Choroid plexus epithelial cell (primary cell): Measurements from ENCODE around the gene RNMT.

Experiments used
- DNase-seq: peaks from one replicate; pipeline ENCODE4 v3.0.0-alpha.2; 2010; ENCODE audit warnings: low read depth
- H3K4me3 ChIP-seq: 2 replicates; pipeline ENCODE4 v1.5.1; 2011; ENCODE audit warnings: low read depth, mild to moderate bottlenecking, control low read depth, low read length, moderate library complexity
- TF ChIP-seq, protein P1 (sequence below): conservative IDR thresholded peaks from 2 replicates; pipeline ENCODE4 v1.5.1; 2011; ENCODE audit warnings: low read depth, mild to moderate bottlenecking, control low read depth, inconsistent platforms, low read length, moderate library complexity

Gene RNMT

GRCh38 chr18:13696961-13697360 lies 29.5 kb upstream of the RNMT start:
- DNase-seq: peak; percentile 13
- no peak overlapping the region for H3K4me3 ChIP-seq
- TF ChIP-seq, protein P1, sequence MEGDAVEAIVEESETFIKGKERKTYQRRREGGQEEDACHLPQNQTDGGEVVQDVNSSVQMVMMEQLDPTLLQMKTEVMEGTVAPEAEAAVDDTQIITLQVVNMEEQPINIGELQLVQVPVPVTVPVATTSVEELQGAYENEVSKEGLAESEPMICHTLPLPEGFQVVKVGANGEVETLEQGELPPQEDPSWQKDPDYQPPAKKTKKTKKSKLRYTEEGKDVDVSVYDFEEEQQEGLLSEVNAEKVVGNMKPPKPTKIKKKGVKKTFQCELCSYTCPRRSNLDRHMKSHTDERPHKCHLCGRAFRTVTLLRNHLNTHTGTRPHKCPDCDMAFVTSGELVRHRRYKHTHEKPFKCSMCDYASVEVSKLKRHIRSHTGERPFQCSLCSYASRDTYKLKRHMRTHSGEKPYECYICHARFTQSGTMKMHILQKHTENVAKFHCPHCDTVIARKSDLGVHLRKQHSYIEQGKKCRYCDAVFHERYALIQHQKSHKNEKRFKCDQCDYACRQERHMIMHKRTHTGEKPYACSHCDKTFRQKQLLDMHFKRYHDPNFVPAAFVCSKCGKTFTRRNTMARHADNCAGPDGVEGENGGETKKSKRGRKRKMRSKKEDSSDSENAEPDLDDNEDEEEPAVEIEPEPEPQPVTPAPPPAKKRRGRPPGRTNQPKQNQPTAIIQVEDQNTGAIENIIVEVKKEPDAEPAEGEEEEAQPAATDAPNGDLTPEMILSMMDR: no peak

DNA sequence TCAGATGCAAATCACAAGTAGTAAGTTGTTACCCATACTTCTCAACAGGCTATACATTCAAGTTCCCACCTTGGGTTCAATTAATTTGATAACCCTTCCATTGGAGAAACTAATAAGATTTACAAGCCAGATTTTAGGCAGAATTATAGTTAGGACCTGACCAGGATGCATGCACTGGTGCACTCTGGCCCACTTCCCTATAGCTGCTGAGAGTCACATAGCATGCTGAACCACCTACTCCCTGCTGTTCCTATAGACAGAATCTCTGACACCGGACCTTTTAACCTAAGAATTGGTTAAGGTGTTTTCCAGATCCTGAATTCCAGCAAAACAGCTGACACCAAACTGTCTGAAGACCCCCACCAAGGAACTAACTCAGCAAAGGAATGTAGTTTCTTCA lies 26.3 kb upstream of the RNMT start:
- TF ChIP-seq, protein P1: no peak
- no peak for DNase-seq
- no peak overlapping the region for H3K4me3 ChIP-seq

DNA sequence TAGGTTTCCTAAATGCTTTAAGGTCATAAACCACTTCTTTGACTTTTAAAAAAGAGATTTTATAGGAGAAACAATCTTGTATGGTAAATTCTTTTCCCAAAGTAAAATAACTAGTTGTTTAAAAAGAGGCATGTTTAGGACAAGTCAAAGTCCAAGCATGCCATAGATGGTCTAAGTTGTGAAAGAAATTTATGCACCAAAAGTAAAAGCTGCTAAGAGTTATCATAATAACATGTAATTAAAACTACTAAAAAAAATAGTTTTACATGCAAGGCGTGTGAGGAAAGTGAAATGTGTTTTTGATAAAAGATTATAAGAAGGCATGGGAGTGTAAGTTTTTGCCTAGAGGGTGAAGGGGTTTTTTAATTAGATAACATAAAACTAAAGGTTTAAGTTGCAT lies 22.6 kb upstream of the RNMT start:
- DNase-seq: peak; percentile 28
- TF ChIP-seq, protein P1: no peak
- no peak overlapping the region for H3K4me3 ChIP-seq

GRCh38 chr18:13710414-13710831 lies 16.1 kb upstream of the RNMT start:
- H3K4me3 ChIP-seq: no peak overlapping the region
- peak; percentile 10 for DNase-seq
- TF ChIP-seq, protein P1: no peak

GRCh38 chr18:13712400-13713131 lies 13.9 kb upstream of the RNMT start:
- DNase-seq: no peak
- no peak overlapping the region for H3K4me3 ChIP-seq
- TF ChIP-seq, protein P1: no peak

DNA sequence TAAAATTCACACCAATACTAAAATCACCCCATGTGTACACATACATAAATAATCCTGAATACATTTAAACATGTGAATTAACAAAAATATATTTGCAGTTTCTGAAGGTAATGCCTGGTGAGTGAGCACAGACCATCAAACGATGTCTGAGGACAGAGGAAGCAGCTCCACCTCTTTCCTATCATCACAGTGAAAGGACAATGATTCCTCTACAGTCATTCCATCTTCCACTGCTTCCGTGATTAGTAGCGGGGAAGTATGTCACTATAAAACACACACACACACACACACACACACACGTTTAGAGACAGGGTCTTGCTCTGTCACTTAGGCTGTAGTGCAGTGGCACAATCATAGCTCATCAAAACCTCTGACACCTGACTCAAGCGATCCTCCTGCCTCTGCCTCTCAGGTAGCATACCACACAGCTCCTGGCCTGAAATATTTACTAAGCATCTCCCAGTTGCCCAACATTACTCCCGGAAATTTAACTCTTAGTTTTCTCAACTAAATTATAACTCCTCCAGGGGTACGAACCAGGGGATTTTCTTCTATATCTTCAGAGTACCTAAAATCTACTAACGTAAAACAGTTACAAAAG lies 12.9 kb upstream of the RNMT start:
- TF ChIP-seq, protein P1: no peak
- DNase-seq: no peak

GRCh38 chr18:13715330-13715729 lies 11.1 kb upstream of the RNMT start:
- no peak overlapping the region for H3K4me3 ChIP-seq
- no peak for DNase-seq
- TF ChIP-seq, protein P1: no peak

More for the DNA sequence above, 12.9 kb upstream of the RNMT start:
- no peak overlapping the region for H3K4me3 ChIP-seq
